ENCODE measurements around the gene TLR1.

The TLR1 gene

GRCh38 chr4:38818441-38818976 is 13.9 kb upstream of the TLR1 start:
- Histone ChIP-seq H3K36me3 (replicated peaks; ENCODE audit: insufficient read depth, low read length) (no peaks in the 10 kb centered on the region), H3K27me3 (replicated peaks; ENCODE audit: insufficient read depth, low read length) (no peaks in the 10 kb centered on the region), H3K79me2 (ENCODE audit: low read length) (no peaks in the 10 kb centered on the region), H3K27ac (ENCODE audit: low read length) (no peak overlapping the region), H3K9ac (ENCODE audit: low read length) (no peak overlapping the region), H3K4me2 (ENCODE audit: low read depth, low read length) (no peak overlapping the region), H3K9me3 (replicated peaks; ENCODE audit: insufficient read depth, low read length) (no peaks in the 10 kb centered on the region), H2AFZ (ENCODE audit: low read length) (no peak overlapping the region), H3K4me1 (ENCODE audit: low read length) (peaks cover 12% of the 10 kb centered on the region), H4K20me1 (ENCODE audit: insufficient read depth, low read length) (no peaks in the 10 kb centered on the region), H3K4me3 (ENCODE audit: low read length) (no peak overlapping the region), H3K9me2 (replicated peaks; ENCODE audit: insufficient read depth, low read length) (no peaks in the 10 kb centered on the region), H3F3A (ENCODE audit: insufficient read depth, low read length) (no peaks in the 10 kb centered on the region)
- DNase-seq: no peak
- TF ChIP-seq EZH2 (optimal IDR thresholded peaks at IDR 0.05; ENCODE audit: low read depth, low read length) (no peak), CTCF (IDR thresholded peaks at IDR 0.05; ENCODE audit: low read length) (no peak), EZH2phosphoT487 (IDR thresholded peaks at IDR 0.05; ENCODE audit: low read length) (no peak)

GRCh38 chr4:38815885-38816782 is 11.5 kb upstream of the TLR1 start:
- Histone ChIP-seq H3K27ac (ENCODE audit: low read length) (peak overlapping the region; percentile 14; the same call in 1 of the 2 replicates), H3F3A (ENCODE audit: insufficient read depth, low read length) (no peaks in the 10 kb centered on the region), H3K27me3 (replicated peaks; ENCODE audit: insufficient read depth, low read length) (no peaks in the 10 kb centered on the region), H3K36me3 (replicated peaks; ENCODE audit: insufficient read depth, low read length) (no peaks in the 10 kb centered on the region), H3K9me2 (replicated peaks; ENCODE audit: insufficient read depth, low read length) (no peaks in the 10 kb centered on the region), H2AFZ (ENCODE audit: low read length) (no peak overlapping the region), H3K4me3 (ENCODE audit: low read length) (no peak overlapping the region), H4K20me1 (ENCODE audit: insufficient read depth, low read length) (no peaks in the 10 kb centered on the region), H3K79me2 (ENCODE audit: low read length) (no peaks in the 10 kb centered on the region), H3K9ac (ENCODE audit: low read length) (no peak overlapping the region), H3K4me2 (ENCODE audit: low read depth, low read length) (0 out of 2 replicates have a peak overlapping the region, but pooled peaks have one; percentile 6), H3K9me3 (replicated peaks; ENCODE audit: insufficient read depth, low read length) (no peaks in the 10 kb centered on the region), H3K4me1 (ENCODE audit: low read length) (peaks cover 12% of the 10 kb centered on the region)
- no peak for TF ChIP-seq CTCF (IDR thresholded peaks at IDR 0.05; ENCODE audit: low read length)
- TF ChIP-seq EZH2 (optimal IDR thresholded peaks at IDR 0.05; ENCODE audit: low read depth, low read length): no peak
- TF ChIP-seq EZH2phosphoT487 (IDR thresholded peaks at IDR 0.05; ENCODE audit: low read length): no peak
- peak; percentile 22 for DNase-seq

- no peaks in the 10 kb centered on the region for H3K27me3 ChIP-seq (replicated peaks; ENCODE audit: insufficient read depth, low read length)
- no peaks in the 10 kb centered on the region for H3K79me2 ChIP-seq (ENCODE audit: low read length)
- no peak overlapping the region for H3K27ac ChIP-seq (ENCODE audit: low read length)
- H3K4me2 ChIP-seq (ENCODE audit: low read depth, low read length): no peak overlapping the region
- no peaks in the 10 kb centered on the region for H3K9me3 ChIP-seq (replicated peaks; ENCODE audit: insufficient read depth, low read length)
- H4K20me1 ChIP-seq (ENCODE audit: insufficient read depth, low read length): no peaks in the 10 kb centered on the region
- no peak overlapping the region for H2AFZ ChIP-seq (ENCODE audit: low read length)
- no peaks in the 10 kb centered on the region for H3K36me3 ChIP-seq (replicated peaks; ENCODE audit: insufficient read depth, low read length)
- no peak overlapping the region for H3K9ac ChIP-seq (ENCODE audit: low read length)
- H3K4me1 ChIP-seq (ENCODE audit: low read length): 0 out of 2 replicates have a peak, but pooled peaks cover 3% of the 10 kb centered on the region
- no peak for TF ChIP-seq EZH2 (optimal IDR thresholded peaks at IDR 0.05; ENCODE audit: low read depth, low read length)
- no peak for TF ChIP-seq CTCF (IDR thresholded peaks at IDR 0.05; ENCODE audit: low read length)
- TF ChIP-seq EZH2phosphoT487 (IDR thresholded peaks at IDR 0.05; ENCODE audit: low read length): no peak
- no peak overlapping the region for H3K4me3 ChIP-seq (ENCODE audit: low read length)
- no peaks in the 10 kb centered on the region for H3K9me2 ChIP-seq (replicated peaks; ENCODE audit: insufficient read depth, low read length)
- DNase-seq: no peak
- no peaks in the 10 kb centered on the region for H3F3A ChIP-seq (ENCODE audit: insufficient read depth, low read length)
Measured at GRCh38 chr4:38814386-38814785, 9.8 kb upstream of the TLR1 start.
